Astrocyte of the spinal cord (primary cell): ENCODE results near the gene C16orf96.

Source experiments
- DNase-seq: peaks from one replicate; pipeline ENCODE4 v3.0.0; 2011; ENCODE audit warnings: low read depth, low spot score
- H3K4me3 ChIP-seq: 2 replicates; pipeline ENCODE4 v1.5.1; 2011; ENCODE audit warnings: low read depth, mild to moderate bottlenecking, low read length, moderate library complexity
- in situ Hi-C: cut with HindIII; loops from 2 replicates; pipeline ENCODE4 v1.10.0; 2017; ENCODE audit warnings: low sequenced_read_pairs
- TF ChIP-seq, protein P1 (sequence below): IDR thresholded peaks from 2 replicates; pipeline ENCODE4 v1.5.1; 2012; ENCODE audit warnings: low read depth, mild to moderate bottlenecking, low read length, inconsistent platforms

Gene C16orf96

DNA sequence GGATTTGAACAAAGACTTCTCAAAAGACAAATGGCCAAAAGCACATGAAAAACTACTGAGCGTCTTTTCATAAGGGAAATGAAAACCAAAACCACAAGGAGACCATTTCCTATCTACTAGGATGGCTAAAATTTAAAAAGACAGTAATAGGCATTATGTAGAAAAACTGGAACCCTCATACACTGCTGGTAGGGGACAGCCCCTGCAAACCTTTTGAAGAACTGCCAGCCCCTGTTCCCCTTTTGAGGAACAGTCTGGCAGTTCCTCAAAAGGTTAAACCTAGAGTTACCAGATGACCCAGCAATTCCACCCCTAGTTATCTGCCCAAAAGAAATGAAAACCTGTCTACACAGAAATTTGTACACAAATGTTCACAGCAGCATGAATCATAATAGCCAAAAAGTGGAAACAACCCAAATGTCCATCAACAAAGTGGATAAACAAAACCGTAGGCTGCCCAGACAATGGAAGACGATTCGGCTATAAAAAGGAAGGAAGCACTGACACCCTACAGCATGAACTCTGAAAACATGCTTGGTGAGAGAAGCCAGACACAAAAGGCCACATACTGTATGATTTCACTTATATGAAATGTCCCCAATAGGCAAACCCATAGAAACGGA is 40.4 kb upstream of the C16orf96 start:
- H3K4me3 ChIP-seq, result no peak overlapping the region
- DNase-seq, result no peak
- in situ Hi-C loops, result no loop called here
- TF ChIP-seq, protein P1, sequence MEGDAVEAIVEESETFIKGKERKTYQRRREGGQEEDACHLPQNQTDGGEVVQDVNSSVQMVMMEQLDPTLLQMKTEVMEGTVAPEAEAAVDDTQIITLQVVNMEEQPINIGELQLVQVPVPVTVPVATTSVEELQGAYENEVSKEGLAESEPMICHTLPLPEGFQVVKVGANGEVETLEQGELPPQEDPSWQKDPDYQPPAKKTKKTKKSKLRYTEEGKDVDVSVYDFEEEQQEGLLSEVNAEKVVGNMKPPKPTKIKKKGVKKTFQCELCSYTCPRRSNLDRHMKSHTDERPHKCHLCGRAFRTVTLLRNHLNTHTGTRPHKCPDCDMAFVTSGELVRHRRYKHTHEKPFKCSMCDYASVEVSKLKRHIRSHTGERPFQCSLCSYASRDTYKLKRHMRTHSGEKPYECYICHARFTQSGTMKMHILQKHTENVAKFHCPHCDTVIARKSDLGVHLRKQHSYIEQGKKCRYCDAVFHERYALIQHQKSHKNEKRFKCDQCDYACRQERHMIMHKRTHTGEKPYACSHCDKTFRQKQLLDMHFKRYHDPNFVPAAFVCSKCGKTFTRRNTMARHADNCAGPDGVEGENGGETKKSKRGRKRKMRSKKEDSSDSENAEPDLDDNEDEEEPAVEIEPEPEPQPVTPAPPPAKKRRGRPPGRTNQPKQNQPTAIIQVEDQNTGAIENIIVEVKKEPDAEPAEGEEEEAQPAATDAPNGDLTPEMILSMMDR, result no peak

DNA sequence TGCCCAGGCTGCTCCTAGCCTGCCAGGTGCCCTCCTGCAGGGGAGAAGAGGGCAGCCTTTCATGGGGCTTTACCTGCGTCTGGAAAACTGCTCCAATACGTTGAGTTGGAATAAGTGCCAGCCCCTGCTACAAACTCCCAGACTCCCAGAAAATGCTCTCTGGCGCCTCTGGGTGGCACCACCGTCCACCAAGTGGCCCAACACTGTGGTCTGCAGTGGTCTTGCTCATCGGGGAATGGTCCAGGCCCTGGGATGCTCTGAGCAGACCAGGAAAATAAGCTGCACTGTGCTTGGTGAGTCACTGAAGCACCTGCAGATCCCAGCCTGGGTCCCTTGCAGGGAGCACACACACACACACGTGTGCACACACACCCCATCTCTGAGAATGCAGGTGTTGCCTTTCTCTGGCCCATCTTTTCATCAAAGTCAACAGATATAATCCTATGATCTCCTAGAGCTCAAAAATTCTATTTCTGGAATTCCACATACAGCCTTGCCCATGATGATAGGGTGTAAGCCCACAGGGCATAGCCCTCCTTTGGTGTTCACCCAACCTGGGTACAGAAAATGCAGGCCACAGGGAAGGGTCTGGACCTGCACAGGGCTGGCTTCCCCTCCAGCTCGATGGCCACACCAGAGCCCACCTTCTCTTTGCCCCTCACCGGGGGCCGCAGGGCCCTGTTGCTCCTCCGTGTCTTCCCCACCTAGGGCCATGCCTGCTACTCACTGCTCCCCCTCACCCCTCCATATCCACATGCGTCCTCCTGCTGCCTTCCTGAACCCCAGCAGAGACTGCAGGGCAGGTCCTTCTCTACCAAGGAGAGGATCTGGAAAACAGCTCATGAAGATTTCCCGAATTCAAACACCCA is 38.1 kb upstream of the C16orf96 start:
- TF ChIP-seq, protein P1, result peak; percentile 75
- H3K4me3 ChIP-seq, result no peak overlapping the region
- DNase-seq, result peak; percentile 43
- in situ Hi-C loops, result no loop called here

DNA sequence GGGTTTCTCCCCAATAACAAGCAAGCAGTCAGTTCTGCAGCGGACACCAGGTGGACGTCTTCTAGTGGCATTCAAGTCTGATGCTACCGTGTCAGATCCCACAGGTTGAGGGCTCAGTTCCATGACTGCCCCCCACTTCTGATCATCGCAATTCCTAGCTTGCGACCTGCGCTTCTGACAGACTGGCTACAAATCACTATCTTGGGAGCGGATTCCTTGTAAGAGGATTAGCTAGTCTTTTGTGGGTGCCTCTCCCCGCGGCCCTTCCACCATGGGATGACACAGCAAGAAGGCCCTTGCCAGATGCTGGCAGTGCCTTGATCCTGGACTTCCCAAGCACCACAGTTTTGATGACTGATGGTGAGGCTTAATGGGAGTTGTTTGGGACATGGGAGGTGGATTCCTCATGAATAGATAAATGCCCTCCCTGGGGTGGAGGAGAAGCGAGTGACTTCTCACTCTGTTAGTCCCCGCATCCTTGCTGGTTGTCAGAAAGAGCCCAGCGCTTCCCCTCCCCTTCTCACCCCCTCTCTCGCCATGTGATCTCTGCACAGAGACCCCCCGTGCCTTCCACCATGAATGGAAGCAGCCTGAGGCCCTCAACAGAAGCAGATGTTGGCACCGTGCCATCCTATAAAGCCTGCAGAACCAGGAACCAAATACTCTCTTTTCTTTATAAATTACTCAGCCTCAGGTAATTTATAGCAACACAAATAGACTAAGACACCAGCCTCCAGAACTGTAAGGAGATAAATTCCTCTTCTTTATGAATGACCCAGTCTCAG is 36.7 kb upstream of the C16orf96 start:
- no peak overlapping the region for H3K4me3 ChIP-seq
- TF ChIP-seq, protein P1, result no peak
- in situ Hi-C loops, result no loop called here
- DNase-seq, result no peak

DNA sequence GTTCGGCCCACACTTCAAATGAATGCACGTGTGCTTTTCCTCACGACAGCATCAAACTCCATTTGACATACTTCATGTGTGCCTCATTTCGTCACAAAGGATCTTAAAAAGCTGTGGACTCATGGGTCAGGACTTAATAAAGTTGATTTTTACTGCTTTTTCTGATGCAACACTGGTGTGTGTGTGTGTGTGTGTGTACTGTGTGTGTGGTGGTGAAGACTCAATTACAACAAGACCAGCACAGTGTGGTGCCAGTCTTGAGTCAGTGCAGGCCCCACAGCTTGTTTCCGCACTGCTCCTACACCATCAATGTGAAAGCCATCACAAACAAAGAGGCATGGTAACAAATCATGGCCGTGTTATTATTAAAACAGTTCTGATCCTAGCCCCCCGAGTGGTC is 35.2 kb upstream of the C16orf96 start:
- peak; percentile 33 for DNase-seq
- TF ChIP-seq, protein P1, result no peak

DNA sequence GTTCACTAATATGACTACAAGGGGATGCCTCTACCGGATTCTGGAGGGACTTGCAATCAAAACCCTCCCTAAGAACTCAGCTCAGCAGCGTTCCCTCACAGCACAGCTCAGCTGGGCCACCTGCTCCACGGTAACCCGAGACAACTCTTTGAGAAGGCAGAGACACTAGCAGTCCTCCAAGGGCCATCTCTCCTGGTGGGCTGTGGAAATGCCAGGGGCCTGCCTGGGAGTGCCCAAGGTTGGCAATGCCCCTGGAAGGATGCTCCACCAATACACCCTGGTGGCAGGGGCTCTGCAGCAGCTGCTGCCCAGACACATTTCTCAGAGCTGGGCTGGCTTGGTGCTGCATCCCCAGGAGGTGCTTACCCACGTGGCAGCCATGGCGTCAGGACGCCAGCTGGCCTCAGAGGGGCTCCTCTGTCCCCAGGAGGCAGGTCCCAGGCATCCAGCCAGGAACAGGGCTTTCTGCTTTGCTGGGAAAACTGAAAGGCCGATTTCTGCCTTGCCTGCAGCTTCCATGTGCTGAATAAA is 34.0 kb upstream of the C16orf96 start:
- DNase-seq, result peak; percentile 53
- TF ChIP-seq, protein P1, result no peak
- H3K4me3 ChIP-seq, result no peak overlapping the region
- in situ Hi-C loops, result no loop called here

More for the DNA sequence above, 35.2 kb upstream of the C16orf96 start:
- in situ Hi-C loops, result no loop called here
- H3K4me3 ChIP-seq, result no peak overlapping the region

DNA sequence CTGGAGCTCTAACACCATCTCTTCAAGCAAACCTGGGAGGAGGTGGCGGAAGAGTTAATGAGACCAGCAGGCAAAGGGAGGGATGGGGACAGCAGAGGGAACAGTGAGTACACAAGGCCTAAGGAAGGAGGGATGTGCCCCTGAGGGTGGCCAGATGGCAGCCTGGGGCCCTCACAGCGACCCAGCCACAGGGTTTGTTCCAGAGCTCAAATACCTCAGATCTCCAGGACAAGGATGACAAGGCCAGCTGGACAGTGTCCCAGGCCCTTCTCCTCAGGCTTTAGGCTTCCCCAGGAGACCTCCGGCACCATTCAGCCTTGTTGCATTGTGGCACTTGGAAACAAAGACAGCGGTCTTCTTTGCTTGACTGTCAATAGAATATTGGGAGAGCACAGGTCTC is 32.5 kb upstream of the C16orf96 start:
- TF ChIP-seq, protein P1, result no peak
- in situ Hi-C loops, result no loop called here
- no peak overlapping the region for H3K4me3 ChIP-seq
- DNase-seq, result no peak
